Ishikawa (cell line): Measurements from ENCODE around the gene SLC25A13.

Experiments used
- EGR1 ChIP-seq: IDR thresholded peaks from 2 replicates; pipeline ENCODE4 v1.6.1; 2012
- EP300 ChIP-seq: IDR thresholded peaks from 2 replicates; pipeline ENCODE4 v1.6.1; 2012; ENCODE audit warnings: borderline replicate concordance
- MAX ChIP-seq: IDR thresholded peaks from 2 replicates; pipeline ENCODE4 v1.6.1; 2012
- RAD21 ChIP-seq: IDR thresholded peaks from 2 replicates; pipeline ENCODE4 v1.6.1; 2012; ENCODE audit warnings: low read depth
- REST ChIP-seq: IDR thresholded peaks from 2 replicates; pipeline ENCODE4 v1.6.1; 2012; ENCODE audit warnings: low read depth, mild to moderate bottlenecking
- TEAD4 ChIP-seq: IDR thresholded peaks from 2 replicates; pipeline ENCODE4 v1.6.1; 2012
- YY1 ChIP-seq: IDR thresholded peaks from 2 replicates; pipeline ENCODE4 v1.6.1; 2012; ENCODE audit warnings: low read depth

- no peak for TF ChIP-seq EGR1
- TF ChIP-seq YY1: no peak
- no peak for TF ChIP-seq EP300
- TF ChIP-seq RAD21: no peak
- TF ChIP-seq MAX: no peak
- no peak for TF ChIP-seq TEAD4
- no peak for TF ChIP-seq REST
These were observed 133.7 kb downstream of the SLC25A13 start for GRCh38 chr7:96188174-96188581.
